Measurements from ENCODE around the gene FAAH. TPM values are rescaled to one million over a fixed set of nuclear protein-coding genes. Genes with fewer than 3 reads are reported as not detected.
A peak's percentile ranks its signal among the peaks of the same experiment; 100 is the strongest.

The FAAH gene
- total RNA-seq, 1 experiment from 2014 or later: 24.8 TPM

GRCh38 chr1:46431695-46432094 lies 37.6 kb downstream of the FAAH start:
- CTCF ChIA-PET: interaction anchor here (2.5 kb wide), 1 partner anchor 15 kb away, joined by 7 read pairs; no protein-coding TSS in a partner anchor
- BruUV-seq (replicated peaks): no TSS peak
- POLR2A ChIA-PET: no interaction called here

DNA sequence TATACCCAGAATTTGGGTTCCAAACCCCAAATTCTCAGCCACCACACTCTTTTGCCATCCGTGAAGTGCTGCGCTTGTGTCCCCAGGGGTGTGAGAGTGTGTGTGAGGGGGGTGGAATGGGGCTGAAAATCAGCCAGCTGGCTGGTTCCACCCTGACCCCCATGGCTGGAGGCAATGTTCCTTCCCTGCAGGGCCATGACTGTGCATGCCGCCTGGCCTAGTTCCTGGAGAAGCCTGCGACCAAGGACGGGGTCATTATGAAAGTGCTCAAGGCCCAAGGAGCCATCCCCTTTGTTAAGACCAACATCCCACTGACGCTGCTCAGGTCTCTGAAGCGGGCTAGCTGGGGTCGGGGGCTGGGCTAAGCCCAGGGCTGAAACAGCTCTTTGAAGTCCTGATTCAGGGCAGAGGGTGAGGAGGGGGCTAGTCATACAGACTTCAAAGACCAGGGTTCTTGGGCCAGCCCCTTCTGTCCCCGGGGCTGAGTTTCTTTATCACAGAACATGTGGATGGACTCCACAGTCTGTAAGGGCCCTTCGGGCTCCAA lies 38.7 kb downstream of the FAAH start:
- H2AFZ ChIP-seq (ENCODE audit: low read depth, low read length, poor library complexity, severe bottlenecking): no peak overlapping the region
- H4K20me1 ChIP-seq (ENCODE audit: insufficient read depth): no peaks in the 10 kb centered on the region
- H3K36me3 ChIP-seq (ENCODE audit: control insufficient read depth in 1 of 2, insufficient read depth in 2 of 2, low read length in 2 of 2): no peaks in the 10 kb centered on the region
- H3K4me2 ChIP-seq (ENCODE audit: low read length): no peak overlapping the region
- POLR2A ChIA-PET: no interaction called here
- BruUV-seq (replicated peaks): no TSS peak
- peaks cover 9% of the 10 kb centered on the region; the same call in 1 of the 2 replicates for H3K27me3 ChIP-seq (ENCODE audit: insufficient read depth, low read length)
- no peaks in the 10 kb centered on the region for H3K79me2 ChIP-seq (ENCODE audit: insufficient read depth, low read length)
- H3K9me3 ChIP-seq (ENCODE audit: control insufficient read depth in 1 of 2, insufficient read depth in 1 of 2, low read depth in 1 of 2, low read length in 2 of 2): no peaks in the 10 kb centered on the region
- H3K4me1 ChIP-seq (ENCODE audit: control insufficient read depth in 1 of 2, insufficient read depth in 2 of 2, low read length in 2 of 2): no peaks in the 10 kb centered on the region
- no peak for ATAC-seq
- no peak overlapping the region for H3K9ac ChIP-seq (ENCODE audit: low read length)
- no peaks in the 10 kb centered on the region for H3K9me2 ChIP-seq (ENCODE audit: insufficient read depth)
- CTCF ChIA-PET: interaction anchor here (2.5 to 2.8 kb wide), 2 partner anchors 9 to 14 kb away, joined by 7 to 20 read pairs; no protein-coding TSS in a partner anchor
- intact Hi-C loops (cut with micrococcal nuclease): no loop called here
- H3K27ac ChIP-seq (ENCODE audit: low read depth, low read length): no peak overlapping the region
- no peak overlapping the region for H3K4me3 ChIP-seq (replicated peaks in 1 of 2; ENCODE audit: low read depth in 1 of 2, low read length in 2 of 2)
- no peak for DNase-seq (ENCODE audit: low read depth, low spot score)
- RAD21 ChIA-PET (ENCODE audit: low non-redundant PET in 1 of 2, low total read pairs in 2 of 2, uncharacterized antibody in 2 of 2, unreplicated experiment in 2 of 2): no interaction called here
- TF ChIP-seq RAD21 (IDR thresholded peaks at IDR 0.05; ENCODE audit: low read depth): no peak
- no peak for TF ChIP-seq FOSL1 (IDR thresholded peaks at IDR 0.05; ENCODE audit: low read depth)
- TF ChIP-seq SP1 (IDR thresholded peaks at IDR 0.05; ENCODE audit: low read depth): no peak
- TF ChIP-seq, protein P1, sequence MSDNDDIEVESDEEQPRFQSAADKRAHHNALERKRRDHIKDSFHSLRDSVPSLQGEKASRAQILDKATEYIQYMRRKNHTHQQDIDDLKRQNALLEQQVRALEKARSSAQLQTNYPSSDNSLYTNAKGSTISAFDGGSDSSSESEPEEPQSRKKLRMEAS (IDR thresholded peaks at IDR 0.05): no peak
- no peak for TF ChIP-seq ZNF274 (IDR thresholded peaks at IDR 0.05; ENCODE audit: low read depth, low read length)
- TF ChIP-seq POLR2AphosphoS5 (IDR thresholded peaks at IDR 0.05; ENCODE audit: low read depth, low read length): no peak
- no peak for TF ChIP-seq TCF7L2 (IDR thresholded peaks at IDR 0.05; ENCODE audit: borderline replicate concordance, extremely low read depth, insufficient read depth, insufficient read length)
- TF ChIP-seq ELF1 (IDR thresholded peaks at IDR 0.05; ENCODE audit: borderline replicate concordance, low read depth): no peak
- TF ChIP-seq SIN3A (IDR thresholded peaks at IDR 0.05; ENCODE audit: low read depth): no peak
- TF ChIP-seq YY1 (IDR thresholded peaks at IDR 0.05; ENCODE audit: extremely low read depth, insufficient replicate concordance, low read depth, low read length): no peak
- no peak for TF ChIP-seq EZH2phosphoT487 (IDR thresholded peaks at IDR 0.05; ENCODE audit: borderline replicate concordance)
- TF ChIP-seq EGR1 (IDR thresholded peaks at IDR 0.05; ENCODE audit: low read depth): no peak

More at GRCh38 chr1:46431695-46432094, 37.6 kb downstream of the FAAH start:
- Histone ChIP-seq H3K4me1 (ENCODE audit: control insufficient read depth in 1 of 2, insufficient read depth in 2 of 2, low read length in 2 of 2) (no peaks in the 10 kb centered on the region), H3K27me3 (ENCODE audit: insufficient read depth, low read length) (peaks cover 9% of the 10 kb centered on the region; the same call in 1 of the 2 replicates), H3K4me3 (replicated peaks in 1 of 2; ENCODE audit: low read depth in 1 of 2, low read length in 2 of 2) (no peak overlapping the region), H3K79me2 (ENCODE audit: insufficient read depth, low read length) (no peaks in the 10 kb centered on the region), H4K20me1 (ENCODE audit: insufficient read depth) (no peaks in the 10 kb centered on the region), H3K9me3 (ENCODE audit: control insufficient read depth in 1 of 2, insufficient read depth in 1 of 2, low read depth in 1 of 2, low read length in 2 of 2) (no peaks in the 10 kb centered on the region), H3K4me2 (ENCODE audit: low read length) (no peak overlapping the region), H2AFZ (ENCODE audit: low read depth, low read length, poor library complexity, severe bottlenecking) (no peak overlapping the region), H3K27ac (ENCODE audit: low read depth, low read length) (no peak overlapping the region), H3K36me3 (ENCODE audit: control insufficient read depth in 1 of 2, insufficient read depth in 2 of 2, low read length in 2 of 2) (no peaks in the 10 kb centered on the region), H3K9ac (ENCODE audit: low read length) (no peak overlapping the region), H3K9me2 (ENCODE audit: insufficient read depth) (no peaks in the 10 kb centered on the region)
- RAD21 ChIA-PET (ENCODE audit: low non-redundant PET in 1 of 2, low total read pairs in 2 of 2, uncharacterized antibody in 2 of 2, unreplicated experiment in 2 of 2): no interaction called here
- ATAC-seq: peak; percentile 76
- intact Hi-C loops (cut with micrococcal nuclease): no loop called here
- no peak for DNase-seq (ENCODE audit: low read depth, low spot score)
- TF ChIP-seq ELF1 (IDR thresholded peaks at IDR 0.05; ENCODE audit: borderline replicate concordance, low read depth): no peak
- TF ChIP-seq CTCF (IDR thresholded peaks at IDR 0.05 in 2 of 3, conservative IDR thresholded peaks at IDR 0.05 in 1 of 3; ENCODE audit: borderline replicate concordance in 1 of 3, insufficient read depth in 1 of 3, low read depth in 2 of 3, low read length in 2 of 3): peak in 2 of 3 experiments; percentile 15 to 35; a peak in 1 of 6 replicates
